ENCODE measurements around the gene GRID1.

GRCh38 chr10:86107131-86107530 is 259.5 kb downstream of the GRID1 start:
- no peak for TF ChIP-seq GATA3 (IDR thresholded peaks at IDR 0.05; ENCODE audit: low read depth, low read length)
- TF ChIP-seq GATA2 (IDR thresholded peaks at IDR 0.05; ENCODE audit: low read depth, low read length), result no peak

All from SH-SY5Y (cell line).